H1 (cell line): ENCODE data around the gene RBM20. TPM values are rescaled to one million over a fixed set of nuclear protein-coding genes. Genes with fewer than 3 reads are reported as not detected.

Experiments used
- ASH2L ChIP-seq: fragments of 200-600, 300-600 bp; sonication (generic); IDR thresholded peaks from one replicate; pipeline ENCODE4 v1.7.1; 2017; ENCODE audit warnings: low read length
- CBX5 ChIP-seq: fragments of 300-800, 300-1000 bp; sonication (generic); IDR thresholded peaks from 2 replicates; pipeline ENCODE4 v1.7.1; 2016; ENCODE audit warnings: antibody characterized with exemption, low read length, low read depth
- EP300 ChIP-seq, 2 experiments: IDR thresholded peaks; 1 replicate in 1 of 2; 2 replicates in 1 of 2; pipeline ENCODE4 v1.6.1; 2011 to 2012; ENCODE audit warnings: low read depth in 2 of 2, low read length in 2 of 2, mild to moderate bottlenecking in 2 of 2, borderline replicate concordance in 1 of 2, inconsistent platforms in 1 of 2, moderate library complexity in 1 of 2
- POLR2AphosphoS5 ChIP-seq: IDR thresholded peaks from 2 replicates; pipeline ENCODE4 v1.6.1; 2011; ENCODE audit warnings: low read depth, low read length
- RAD21 ChIP-seq, 2 experiments: IDR thresholded peaks in 1 of 2; conservative IDR thresholded peaks in 1 of 2; 2 replicates each; pipeline ENCODE4 v1.6.1; 2011; ENCODE audit warnings: low read depth in 2 of 2, low read length in 2 of 2, improper control_type of control experiment in 1 of 2, inconsistent platforms in 1 of 2, mild to moderate bottlenecking in 1 of 2, moderate library complexity in 1 of 2
- SIRT6 ChIP-seq: IDR thresholded peaks from one replicate; pipeline ENCODE4 v1.7.1; 2012; ENCODE audit warnings: low read length, inconsistent platforms
- TAF1 ChIP-seq: IDR thresholded peaks from 2 replicates; pipeline ENCODE4 v1.6.1; 2011; ENCODE audit warnings: mild to moderate bottlenecking, low read depth, low read length
- YY1 ChIP-seq: IDR thresholded peaks from 2 replicates; pipeline ENCODE4 v1.6.1; 2011; ENCODE audit warnings: low read depth, mild to moderate bottlenecking, low read length
- polyA plus RNA-seq, 7 experiments: library from polyadenylated mRNA; depleted of rRNA in 3 of 7; stranded (reverse) in 5 of 7; unstranded in 2 of 7; fragments of >200 nt in 5 of 7; fragments of 200-250 nt in 2 of 7; gene quantifications; 1 replicate in 5 of 7; 2 replicates in 1 of 7; 4 replicates in 1 of 7; pipeline versions ENCODE4 v1.2.1 to v1.2.3, GENCODE V29; 2011 to 2013; ENCODE audit warnings: missing spikeins in 2 of 7, mixed read lengths in 2 of 7
- total RNA-seq: library from RNA; stranded (reverse); fragmentation: NEBNext Ultra II Directional; extraction: Animal tissue kit (Norgen Biotek cat#: 25700); gene quantifications from 2 replicates; pipeline ENCODE4 v1.2.1, GENCODE V29; 2021
- TF ChIP-seq, protein P1 (sequence below): fragments of 300-600 bp; sonication (generic); IDR thresholded peaks from 2 replicates; pipeline ENCODE4 v1.7.1; 2012; ENCODE audit warnings: low read length, moderate library complexity, mild to moderate bottlenecking, inconsistent platforms; ENCODE audit not compliant: insufficient replicate concordance
- TF ChIP-seq, protein P2 (sequence below): IDR thresholded peaks from 2 replicates; pipeline ENCODE4 v1.6.1; 2011; ENCODE audit warnings: low read depth, mild to moderate bottlenecking, low read length; ENCODE audit not compliant: insufficient read depth

Gene RBM20
- total and polyA plus RNA-seq, 2 of the 8 experiments (the other 6 are each of a cell fraction or from before 2014, with no cell fraction given) = 0.05 to 0.63 TPM

DNA sequence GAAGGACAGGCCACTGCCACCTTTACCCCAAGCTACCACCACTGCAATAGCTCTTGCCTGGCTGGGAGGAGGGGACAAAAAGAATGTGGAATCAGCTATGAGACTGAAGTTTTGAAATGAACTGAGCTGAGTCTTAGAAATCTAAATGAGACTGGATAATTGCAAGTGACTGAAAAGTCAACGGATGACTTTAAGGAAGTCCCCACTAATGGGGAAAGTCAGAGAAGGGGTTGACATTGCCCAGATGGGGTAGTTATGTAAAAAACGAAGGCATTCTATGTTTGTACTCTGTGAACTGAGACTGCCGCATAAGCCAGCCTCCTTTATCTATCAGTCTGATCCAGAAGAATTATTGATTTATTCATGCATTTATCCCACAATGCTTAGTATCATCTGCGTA is 67.2 kb downstream of the RBM20 start (continued):
- TF ChIP-seq, protein P1, sequence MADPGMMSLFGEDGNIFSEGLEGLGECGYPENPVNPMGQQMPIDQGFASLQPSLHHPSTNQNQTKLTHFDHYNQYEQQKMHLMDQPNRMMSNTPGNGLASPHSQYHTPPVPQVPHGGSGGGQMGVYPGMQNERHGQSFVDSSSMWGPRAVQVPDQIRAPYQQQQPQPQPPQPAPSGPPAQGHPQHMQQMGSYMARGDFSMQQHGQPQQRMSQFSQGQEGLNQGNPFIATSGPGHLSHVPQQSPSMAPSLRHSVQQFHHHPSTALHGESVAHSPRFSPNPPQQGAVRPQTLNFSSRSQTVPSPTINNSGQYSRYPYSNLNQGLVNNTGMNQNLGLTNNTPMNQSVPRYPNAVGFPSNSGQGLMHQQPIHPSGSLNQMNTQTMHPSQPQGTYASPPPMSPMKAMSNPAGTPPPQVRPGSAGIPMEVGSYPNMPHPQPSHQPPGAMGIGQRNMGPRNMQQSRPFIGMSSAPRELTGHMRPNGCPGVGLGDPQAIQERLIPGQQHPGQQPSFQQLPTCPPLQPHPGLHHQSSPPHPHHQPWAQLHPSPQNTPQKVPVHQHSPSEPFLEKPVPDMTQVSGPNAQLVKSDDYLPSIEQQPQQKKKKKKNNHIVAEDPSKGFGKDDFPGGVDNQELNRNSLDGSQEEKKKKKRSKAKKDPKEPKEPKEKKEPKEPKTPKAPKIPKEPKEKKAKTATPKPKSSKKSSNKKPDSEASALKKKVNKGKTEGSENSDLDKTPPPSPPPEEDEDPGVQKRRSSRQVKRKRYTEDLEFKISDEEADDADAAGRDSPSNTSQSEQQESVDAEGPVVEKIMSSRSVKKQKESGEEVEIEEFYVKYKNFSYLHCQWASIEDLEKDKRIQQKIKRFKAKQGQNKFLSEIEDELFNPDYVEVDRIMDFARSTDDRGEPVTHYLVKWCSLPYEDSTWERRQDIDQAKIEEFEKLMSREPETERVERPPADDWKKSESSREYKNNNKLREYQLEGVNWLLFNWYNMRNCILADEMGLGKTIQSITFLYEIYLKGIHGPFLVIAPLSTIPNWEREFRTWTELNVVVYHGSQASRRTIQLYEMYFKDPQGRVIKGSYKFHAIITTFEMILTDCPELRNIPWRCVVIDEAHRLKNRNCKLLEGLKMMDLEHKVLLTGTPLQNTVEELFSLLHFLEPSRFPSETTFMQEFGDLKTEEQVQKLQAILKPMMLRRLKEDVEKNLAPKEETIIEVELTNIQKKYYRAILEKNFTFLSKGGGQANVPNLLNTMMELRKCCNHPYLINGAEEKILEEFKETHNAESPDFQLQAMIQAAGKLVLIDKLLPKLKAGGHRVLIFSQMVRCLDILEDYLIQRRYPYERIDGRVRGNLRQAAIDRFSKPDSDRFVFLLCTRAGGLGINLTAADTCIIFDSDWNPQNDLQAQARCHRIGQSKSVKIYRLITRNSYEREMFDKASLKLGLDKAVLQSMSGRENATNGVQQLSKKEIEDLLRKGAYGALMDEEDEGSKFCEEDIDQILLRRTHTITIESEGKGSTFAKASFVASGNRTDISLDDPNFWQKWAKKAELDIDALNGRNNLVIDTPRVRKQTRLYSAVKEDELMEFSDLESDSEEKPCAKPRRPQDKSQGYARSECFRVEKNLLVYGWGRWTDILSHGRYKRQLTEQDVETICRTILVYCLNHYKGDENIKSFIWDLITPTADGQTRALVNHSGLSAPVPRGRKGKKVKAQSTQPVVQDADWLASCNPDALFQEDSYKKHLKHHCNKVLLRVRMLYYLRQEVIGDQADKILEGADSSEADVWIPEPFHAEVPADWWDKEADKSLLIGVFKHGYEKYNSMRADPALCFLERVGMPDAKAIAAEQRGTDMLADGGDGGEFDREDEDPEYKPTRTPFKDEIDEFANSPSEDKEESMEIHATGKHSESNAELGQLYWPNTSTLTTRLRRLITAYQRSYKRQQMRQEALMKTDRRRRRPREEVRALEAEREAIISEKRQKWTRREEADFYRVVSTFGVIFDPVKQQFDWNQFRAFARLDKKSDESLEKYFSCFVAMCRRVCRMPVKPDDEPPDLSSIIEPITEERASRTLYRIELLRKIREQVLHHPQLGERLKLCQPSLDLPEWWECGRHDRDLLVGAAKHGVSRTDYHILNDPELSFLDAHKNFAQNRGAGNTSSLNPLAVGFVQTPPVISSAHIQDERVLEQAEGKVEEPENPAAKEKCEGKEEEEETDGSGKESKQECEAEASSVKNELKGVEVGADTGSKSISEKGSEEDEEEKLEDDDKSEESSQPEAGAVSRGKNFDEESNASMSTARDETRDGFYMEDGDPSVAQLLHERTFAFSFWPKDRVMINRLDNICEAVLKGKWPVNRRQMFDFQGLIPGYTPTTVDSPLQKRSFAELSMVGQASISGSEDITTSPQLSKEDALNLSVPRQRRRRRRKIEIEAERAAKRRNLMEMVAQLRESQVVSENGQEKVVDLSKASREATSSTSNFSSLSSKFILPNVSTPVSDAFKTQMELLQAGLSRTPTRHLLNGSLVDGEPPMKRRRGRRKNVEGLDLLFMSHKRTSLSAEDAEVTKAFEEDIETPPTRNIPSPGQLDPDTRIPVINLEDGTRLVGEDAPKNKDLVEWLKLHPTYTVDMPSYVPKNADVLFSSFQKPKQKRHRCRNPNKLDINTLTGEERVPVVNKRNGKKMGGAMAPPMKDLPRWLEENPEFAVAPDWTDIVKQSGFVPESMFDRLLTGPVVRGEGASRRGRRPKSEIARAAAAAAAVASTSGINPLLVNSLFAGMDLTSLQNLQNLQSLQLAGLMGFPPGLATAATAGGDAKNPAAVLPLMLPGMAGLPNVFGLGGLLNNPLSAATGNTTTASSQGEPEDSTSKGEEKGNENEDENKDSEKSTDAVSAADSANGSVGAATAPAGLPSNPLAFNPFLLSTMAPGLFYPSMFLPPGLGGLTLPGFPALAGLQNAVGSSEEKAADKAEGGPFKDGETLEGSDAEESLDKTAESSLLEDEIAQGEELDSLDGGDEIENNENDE = no peak
- TF ChIP-seq CBX5 (no peak), TAF1 (no peak), YY1 (no peak), EP300 (IDR thresholded peaks at IDR 0.05; ENCODE audit: borderline replicate concordance in 1 of 2, low read depth in 2 of 2, low read length in 2 of 2) (no peak), POLR2AphosphoS5 (no peak), RAD21 (IDR thresholded peaks at IDR 0.05 in 1 of 2, conservative IDR thresholded peaks at IDR 0.05 in 1 of 2; ENCODE audit: low read depth in 2 of 2, low read length in 2 of 2) (no peak), ASH2L (no peak), SIRT6 (no peak)
- TF ChIP-seq, protein P2, sequence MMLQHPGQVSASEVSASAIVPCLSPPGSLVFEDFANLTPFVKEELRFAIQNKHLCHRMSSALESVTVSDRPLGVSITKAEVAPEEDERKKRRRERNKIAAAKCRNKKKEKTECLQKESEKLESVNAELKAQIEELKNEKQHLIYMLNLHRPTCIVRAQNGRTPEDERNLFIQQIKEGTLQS = no peak
